ENCODE measurements around the gene CUL9.
A peak's percentile ranks its signal among the peaks of the same experiment; 100 is the strongest.

Gene CUL9

GRCh38 chr6:43175676-43176422 lies 6.1 kb upstream of the CUL9 start:
- H3K27me3 ChIP-seq (ENCODE audit: insufficient read depth, poor library complexity, severe bottlenecking): no peaks in the 10 kb centered on the region
- H3K4me3 ChIP-seq (replicated peaks; ENCODE audit: insufficient read depth, low read length): no peak overlapping the region
- H3K27ac ChIP-seq (replicated peaks): peak overlapping the region; percentile 44
- DNase-seq (ENCODE audit: low read depth in 1 of 2, low spot score in 1 of 2): peak in 1 of 2 experiments; percentile 52
- TF ChIP-seq CTCF (IDR thresholded peaks at IDR 0.05; ENCODE audit: insufficient read depth, low read length) (no peak), REST (IDR thresholded peaks at IDR 0.05; ENCODE audit: insufficient replicate concordance, low read depth) (no peak), SPI1 (IDR thresholded peaks at IDR 0.05; ENCODE audit: borderline replicate concordance, low read depth) (no peak), POLR2AphosphoS5 (IDR thresholded peaks at IDR 0.05; ENCODE audit: low read depth) (no peak), GABPA (IDR thresholded peaks at IDR 0.05; ENCODE audit: low read depth) (no peak)

GRCh38 chr6:43176423-43176786 lies 5.6 kb upstream of the CUL9 start:
- Histone ChIP-seq H3K27me3 (ENCODE audit: insufficient read depth, poor library complexity, severe bottlenecking) (no peaks in the 10 kb centered on the region), H3K27ac (replicated peaks) (peak overlapping the region; percentile 44), H3K4me3 (replicated peaks; ENCODE audit: insufficient read depth, low read length) (no peak overlapping the region)
- TF ChIP-seq REST (IDR thresholded peaks at IDR 0.05; ENCODE audit: insufficient replicate concordance, low read depth): no peak
- TF ChIP-seq CTCF (IDR thresholded peaks at IDR 0.05; ENCODE audit: insufficient read depth, low read length): no peak
- TF ChIP-seq SPI1 (IDR thresholded peaks at IDR 0.05; ENCODE audit: borderline replicate concordance, low read depth): no peak
- no peak for TF ChIP-seq POLR2AphosphoS5 (IDR thresholded peaks at IDR 0.05; ENCODE audit: low read depth)
- TF ChIP-seq GABPA (IDR thresholded peaks at IDR 0.05; ENCODE audit: low read depth): no peak
- no peak for DNase-seq (ENCODE audit: low read depth in 1 of 2, low spot score in 1 of 2)

GRCh38 chr6:43178150-43178549 lies 3.8 kb upstream of the CUL9 start:
- Histone ChIP-seq H3K27me3 (ENCODE audit: insufficient read depth, poor library complexity, severe bottlenecking) (no peaks in the 10 kb centered on the region), H3K27ac (replicated peaks) (no peak overlapping the region)
- DNase-seq (ENCODE audit: low read depth in 1 of 2, low spot score in 1 of 2): no peak

More at GRCh38 chr6:43178150-43178549, 3.8 kb upstream of the CUL9 start:
- H3K4me3 ChIP-seq (replicated peaks; ENCODE audit: insufficient read depth, low read length): no peak overlapping the region
- TF ChIP-seq CTCF (IDR thresholded peaks at IDR 0.05; ENCODE audit: insufficient read depth, low read length) (no peak), POLR2AphosphoS5 (IDR thresholded peaks at IDR 0.05; ENCODE audit: low read depth) (no peak), REST (IDR thresholded peaks at IDR 0.05; ENCODE audit: insufficient replicate concordance, low read depth) (no peak), SPI1 (IDR thresholded peaks at IDR 0.05; ENCODE audit: borderline replicate concordance, low read depth) (no peak), GABPA (IDR thresholded peaks at IDR 0.05; ENCODE audit: low read depth) (no peak)

All from HL-60 (cell line).